NCI-H2227 (cell line): ENCODE measurements around the gene STAM.
"Not testable (repeated sequence)": the region's sequence is repeated elsewhere in the genome, so short reads cannot be mapped to it uniquely, and the experiment has no call there.

Source experiments
- DNase-seq: peaks from one replicate; lab custom pipeline; 2025; ENCODE audit not compliant: unreplicated experiment; lab: John Stamatoyannopoulos, UW

STAM gene

DNA sequence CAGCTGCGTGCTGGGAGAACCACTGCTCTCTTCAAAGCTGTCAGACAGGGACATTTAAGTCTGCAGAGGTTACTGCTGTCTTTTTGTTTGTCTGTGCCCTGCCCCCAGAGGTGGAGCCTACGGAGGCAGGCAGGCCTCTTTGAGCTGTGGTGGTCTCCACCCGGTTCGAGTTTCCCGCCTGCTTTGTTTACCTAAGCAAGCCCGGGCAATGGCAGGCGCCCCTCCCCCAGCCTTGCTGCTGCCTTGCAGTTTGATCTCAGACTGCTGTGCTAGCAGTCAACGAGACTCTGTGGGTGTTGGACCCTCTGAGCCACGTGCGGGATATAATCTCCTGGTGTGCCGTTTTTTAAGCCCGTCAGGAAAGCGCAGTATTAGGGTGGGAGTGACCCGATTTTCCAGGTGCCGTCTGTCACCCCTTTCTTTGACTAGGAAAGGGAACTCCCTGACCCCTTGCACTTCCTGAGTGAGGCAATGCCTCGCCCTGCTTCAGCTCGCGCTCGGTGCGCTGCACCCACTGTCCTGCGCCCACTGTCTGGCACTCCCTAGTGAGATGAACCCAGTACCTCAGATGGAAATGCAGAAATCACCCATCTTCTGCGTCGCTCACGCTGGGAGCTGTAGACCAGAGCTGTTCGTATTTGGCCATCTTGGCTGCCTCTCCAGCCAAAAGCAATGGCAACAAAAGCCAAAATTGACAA, 78.5 kb downstream of the STAM start:
- DNase-seq = not testable (repeated sequence)

- no peak for DNase-seq
These were observed 81.8 kb downstream of the STAM start for GRCh38 chr10:17725703-17726102.

- DNase-seq = no peak
These were observed 85.7 kb downstream of the STAM start for GRCh38 chr10:17729630-17730029.

DNA sequence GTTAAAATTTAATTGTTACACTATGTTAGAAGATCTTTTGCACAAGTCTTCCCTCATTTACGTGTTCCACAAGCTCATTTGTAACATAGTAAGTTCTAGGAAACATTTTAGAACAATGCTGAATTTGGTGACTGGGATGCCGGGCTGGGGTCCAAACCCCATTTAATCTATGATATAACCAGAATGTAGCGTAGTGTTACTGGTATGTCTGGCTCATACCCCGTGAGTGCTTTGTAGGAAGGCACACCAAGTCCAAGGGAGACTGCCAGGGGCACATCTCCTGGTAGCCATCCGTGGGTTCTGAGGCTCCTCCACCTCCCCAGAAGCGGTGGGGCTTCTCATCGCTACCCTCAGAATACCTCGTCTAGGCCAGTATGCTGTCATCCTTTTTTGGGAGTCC, 86.7 kb downstream of the STAM start:
- no peak for DNase-seq

GRCh38 chr10:17731331-17732020, 87.5 kb downstream of the STAM start:
- DNase-seq = no peak

- DNase-seq = no peak
These were observed 89.7 kb downstream of the STAM start for GRCh38 chr10:17733620-17734019.

DNA sequence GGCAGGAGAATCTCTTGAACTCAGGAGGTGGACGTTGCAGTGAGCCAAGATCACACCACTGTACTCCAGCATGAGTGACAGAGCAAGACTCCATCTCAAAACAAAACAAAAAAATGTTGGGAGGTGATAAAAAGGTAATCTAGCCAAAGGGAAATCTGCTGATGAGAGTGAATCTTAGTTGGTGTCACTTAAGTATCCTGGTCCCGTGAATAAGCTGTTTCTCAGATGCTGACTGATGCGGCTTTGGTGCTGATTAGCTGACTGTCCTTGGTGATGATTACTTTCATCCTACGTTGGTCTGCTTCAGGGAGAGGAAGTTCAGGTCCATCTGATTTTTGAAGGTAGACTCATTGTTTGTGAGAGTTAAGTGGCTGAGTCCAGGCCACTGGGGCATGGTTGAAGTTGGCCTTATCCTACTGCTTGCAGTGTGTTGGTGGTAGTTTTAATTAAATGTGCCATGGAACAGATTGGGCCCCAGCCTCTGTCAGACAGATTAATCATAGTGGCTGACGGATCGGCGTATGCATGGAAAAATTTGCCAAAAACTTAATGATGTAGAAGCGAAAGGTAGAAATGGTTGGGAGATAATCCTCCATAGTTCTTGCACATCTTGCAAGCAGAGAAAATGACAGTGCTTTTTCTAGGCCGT, 90.6 kb downstream of the STAM start:
- DNase-seq = no peak

DNA sequence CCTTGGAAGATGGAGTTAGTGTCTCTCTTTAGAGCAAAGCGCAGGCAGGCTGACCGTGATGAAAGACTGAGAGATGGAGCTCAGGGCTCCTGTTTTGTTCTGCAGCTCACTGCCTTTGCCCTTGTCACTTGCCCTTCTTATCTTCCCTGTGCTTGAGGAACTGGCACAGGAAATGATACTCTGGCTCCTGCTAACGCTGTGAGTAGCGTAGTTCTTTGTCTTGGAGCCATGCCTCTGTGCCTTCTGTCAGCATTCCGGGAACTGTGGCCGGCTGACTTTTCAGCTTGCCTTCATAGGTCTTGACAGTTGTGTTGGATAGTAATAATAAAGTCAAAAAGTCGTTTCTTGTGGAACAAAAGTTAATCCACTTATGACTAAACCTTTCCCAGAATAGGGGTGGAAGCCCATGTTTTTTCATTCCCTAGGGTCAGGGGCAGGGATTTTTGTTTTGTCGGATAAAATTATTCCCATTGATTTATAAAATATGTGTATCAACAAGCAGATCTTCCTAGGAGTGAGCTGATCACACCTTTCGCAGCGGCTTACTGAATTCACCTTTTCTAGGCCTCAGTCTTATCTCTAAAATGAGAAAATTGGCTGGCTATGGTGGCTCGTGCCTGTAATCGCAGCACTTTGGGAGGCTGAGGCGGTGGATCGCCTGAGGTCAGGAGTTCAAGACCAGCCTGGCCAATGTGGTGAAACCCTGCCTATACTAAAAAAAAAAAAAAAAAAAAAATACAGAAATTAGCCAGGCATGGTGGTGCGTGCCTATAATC, 91.4 kb downstream of the STAM start:
- no peak for DNase-seq

DNA sequence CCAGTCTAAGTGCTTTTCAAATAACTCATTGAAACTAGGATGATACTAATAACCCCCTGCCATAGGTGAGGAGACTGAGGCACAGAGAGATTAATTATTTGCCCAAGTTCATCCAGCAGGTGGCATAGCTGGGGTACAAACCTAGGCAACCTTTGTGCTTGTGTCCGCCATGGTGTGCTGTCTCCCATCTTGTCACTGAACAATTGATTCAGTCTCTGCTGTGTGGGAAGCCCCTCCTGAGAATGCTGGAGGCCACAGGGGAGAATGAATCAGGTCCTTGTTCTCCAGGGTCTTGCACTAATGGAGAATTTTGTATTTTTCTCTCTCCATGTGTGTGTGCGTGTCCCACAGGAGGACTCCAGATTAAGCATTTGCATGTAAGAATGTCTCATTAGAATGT, 92.3 kb downstream of the STAM start:
- DNase-seq = no peak

- peak; percentile 0 for DNase-seq
These were observed 93.3 kb downstream of the STAM start for GRCh38 chr10:17737027-17737965.

DNA sequence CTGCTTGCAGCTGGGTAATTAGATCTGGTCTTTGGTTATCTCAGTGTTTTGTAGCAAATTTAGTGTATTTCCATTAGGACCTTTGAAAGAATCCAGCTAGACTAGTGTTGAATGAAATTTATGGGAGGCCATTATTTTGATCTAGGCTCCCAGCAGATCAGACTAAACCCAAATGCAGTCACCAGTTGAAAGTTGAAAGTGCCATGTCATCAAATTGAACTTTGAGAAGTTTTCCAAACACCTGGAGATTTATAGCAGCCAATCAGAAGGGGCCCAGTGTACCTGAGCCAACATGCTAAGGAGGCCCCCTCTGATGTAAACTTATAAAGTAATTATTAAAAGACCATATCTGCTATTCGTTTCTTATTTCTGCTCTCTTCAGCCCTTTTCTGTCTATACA, 96.7 kb downstream of the STAM start:
- no peak for DNase-seq

DNA sequence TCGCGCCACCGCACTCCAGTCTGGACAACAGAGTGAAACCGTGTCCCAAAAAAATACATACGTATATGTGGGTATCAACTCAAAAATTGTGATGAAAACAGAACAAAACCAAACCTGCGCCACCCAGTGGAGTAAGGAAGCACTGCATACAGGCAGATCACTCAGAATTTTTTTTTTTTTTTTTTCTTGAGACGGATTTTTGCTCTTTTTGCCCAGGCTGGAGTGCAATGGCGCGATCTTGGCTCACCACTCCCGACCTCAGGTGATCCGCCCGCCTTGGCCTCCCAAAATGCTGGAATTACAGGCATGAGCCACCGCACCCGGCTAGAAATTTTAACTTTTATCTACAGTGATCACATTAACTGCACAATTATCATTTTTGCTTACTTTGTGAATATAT, 99.0 kb downstream of the STAM start:
- peak; percentile 47 for DNase-seq

GRCh38 chr10:17743437-17743836, 99.5 kb downstream of the STAM start:
- DNase-seq = no peak

DNA sequence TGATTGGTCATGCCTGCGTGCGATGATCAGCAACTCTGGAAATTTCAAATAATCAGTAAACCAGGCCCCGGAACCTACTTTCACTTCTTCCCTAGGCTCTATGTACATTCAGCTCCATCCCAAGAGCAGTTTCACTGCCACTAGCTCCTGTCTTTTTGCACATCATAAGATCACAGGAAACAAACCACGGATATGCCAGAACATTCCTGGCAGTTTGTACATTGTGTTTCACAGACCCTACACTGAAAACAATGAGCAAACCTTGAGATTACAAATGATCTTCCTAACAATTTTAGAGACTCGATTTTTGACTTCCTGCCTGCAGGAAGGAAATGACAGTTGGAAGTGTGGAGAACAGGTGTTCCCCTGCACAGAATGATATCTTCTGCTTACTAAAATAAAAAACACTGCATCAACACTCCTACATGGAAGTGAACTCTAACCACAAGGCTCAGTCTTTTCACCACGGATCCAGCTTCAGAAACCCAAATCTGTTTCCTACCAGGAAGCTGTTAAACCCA, 100.5 kb downstream of the STAM start:
- DNase-seq = no peak

DNA sequence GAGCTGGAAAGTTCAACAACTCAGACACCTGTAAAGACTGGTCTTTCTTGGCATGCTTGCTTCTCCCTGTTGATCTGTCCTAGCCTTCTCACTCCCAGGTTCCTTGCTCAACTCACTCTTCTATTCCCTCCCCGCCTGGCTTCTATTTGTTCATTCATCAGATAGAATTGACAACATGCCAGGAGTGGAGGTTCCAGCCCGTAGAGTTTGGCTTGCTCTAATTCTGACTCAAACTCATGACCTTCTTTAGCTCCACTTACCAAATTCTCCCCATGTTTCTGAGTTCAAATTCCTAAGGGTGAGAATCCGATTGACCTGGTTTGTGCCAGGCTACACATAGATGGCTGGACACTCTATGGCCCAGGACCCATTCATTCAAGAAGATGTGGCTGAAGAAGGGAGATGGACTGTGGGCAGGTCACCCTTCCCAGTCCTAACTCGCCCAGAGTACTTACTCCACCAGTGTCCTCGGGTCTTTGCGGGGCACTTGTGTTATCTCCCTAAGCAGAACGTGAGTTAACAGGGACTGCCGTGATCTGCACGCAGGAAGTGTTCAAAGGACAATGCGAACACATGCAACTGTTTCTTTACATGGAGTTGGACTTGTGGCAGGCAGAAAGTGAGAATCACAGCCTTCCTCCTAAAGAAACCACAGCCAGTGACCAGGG, 104.1 kb downstream of the STAM start:
- no peak for DNase-seq

DNA sequence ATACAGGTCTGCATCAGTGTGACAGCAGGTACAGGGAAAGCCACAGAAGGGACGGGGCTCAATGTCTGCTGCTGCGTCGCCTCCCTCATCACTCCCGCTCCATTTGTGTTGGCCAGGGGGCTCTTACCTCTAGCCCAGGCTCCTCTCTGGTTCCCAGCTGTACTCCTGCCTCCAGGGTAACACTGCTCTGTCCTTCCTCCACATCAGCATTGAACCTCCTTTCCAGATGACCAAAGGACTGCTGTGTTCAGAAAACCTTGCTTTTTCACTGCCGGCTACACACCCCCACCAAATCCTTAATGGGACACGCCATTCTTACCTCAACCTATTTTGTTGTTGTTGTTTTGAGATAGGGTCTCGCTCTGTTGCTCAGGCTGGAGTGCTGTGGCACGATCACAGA, 105.9 kb downstream of the STAM start:
- DNase-seq = no peak

DNA sequence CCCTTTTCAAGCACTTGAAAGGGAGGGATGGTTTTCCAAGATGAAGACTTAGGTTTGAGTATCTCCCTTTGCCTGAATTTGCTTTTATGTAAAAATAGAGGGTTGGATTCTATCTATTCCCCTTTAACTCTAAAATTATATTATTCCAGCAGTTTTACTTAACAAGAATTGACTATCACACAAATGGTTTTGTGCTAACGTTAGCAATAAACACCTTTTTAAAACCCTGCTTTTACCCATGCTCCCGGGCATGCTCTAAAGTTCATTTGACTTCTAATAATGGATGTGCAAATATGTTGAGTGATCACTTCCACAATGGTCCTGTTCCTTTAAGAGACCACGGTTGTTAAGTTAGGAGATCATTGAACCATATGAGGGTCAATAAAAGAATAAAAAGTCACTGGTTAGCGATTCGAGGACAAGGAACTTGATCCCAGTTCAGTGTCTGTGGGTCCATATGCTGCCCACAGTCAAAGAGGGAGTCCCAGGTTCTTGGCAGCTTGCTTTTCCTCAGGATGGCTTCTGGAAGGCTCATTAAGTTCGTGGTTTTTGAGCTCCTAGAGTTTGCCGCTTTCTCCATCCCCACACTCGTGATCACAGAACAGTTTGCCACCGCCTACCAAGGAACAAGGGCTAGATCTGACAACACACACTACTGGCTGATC, 108.0 kb downstream of the STAM start, which contains the start of gene TMEM236:
Gene TMEM236, plus strand, starts transcription at position 421 of the 665 bp plus-strand sequence. Its CDS starts 95 bp downstream, at position 516.
- no peak for DNase-seq

DNA sequence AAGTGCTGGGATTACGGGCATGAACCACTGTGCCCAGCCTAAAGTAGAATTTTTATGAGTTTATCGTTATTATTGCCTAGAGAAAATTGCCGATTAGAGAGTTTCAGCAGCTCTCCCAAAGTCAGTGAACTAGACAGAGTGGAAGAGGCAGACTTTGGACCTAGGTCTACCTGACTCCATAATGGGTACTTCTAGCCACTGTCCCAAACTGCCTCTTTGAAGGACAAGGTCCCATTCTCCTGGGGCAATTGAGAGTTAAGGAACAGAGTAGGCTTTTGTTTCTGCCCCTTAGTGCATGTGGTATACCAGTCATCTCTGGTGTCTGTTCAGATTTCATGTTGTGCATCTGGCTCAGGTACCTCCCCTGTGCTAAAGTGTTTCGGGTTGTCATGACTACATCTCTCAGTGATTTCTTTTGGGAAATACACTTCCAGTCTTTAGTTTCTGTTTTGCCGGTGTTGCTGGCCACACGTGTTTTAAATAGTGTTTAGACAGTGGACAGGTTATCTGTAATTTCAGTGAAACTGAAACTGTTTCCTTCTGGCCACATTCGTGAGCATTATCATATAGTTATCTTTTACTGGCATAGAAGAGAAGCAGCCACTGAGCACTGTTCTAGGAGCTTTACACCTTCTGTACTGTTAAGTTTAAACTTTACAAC, 112.7 kb downstream of the STAM start:
- DNase-seq = no peak
